Testis (tissue), 3 donors: ENCODE measurements around the gene SPINK1. TPM values are rescaled to one million over a fixed set of nuclear protein-coding genes. Genes with fewer than 3 reads are reported as not detected.
"Not testable (repeated sequence)": the region's sequence is repeated elsewhere in the genome, so short reads cannot be mapped to it uniquely, and the experiment has no call there.

Experiments used
- DNase-seq: peaks from one replicate; pipeline ENCODE4 v3.0.0-alpha.2; 2019
- H3K27ac ChIP-seq, 2 donors: fragments of 200-600 bp; sonication (generic); one replicate each; pipeline ENCODE4 v1.5.1; 2019
- H3K27me3 ChIP-seq: fragments of 200-600 bp; sonication (generic); one replicate; pipeline ENCODE4 v1.5.1; 2019
- H3K36me3 ChIP-seq: fragments of 200-600 bp; sonication (generic); one replicate; pipeline ENCODE4 v1.5.1; 2017; ENCODE audit warnings: low read depth; ENCODE audit errors: missing control alignments
- H3K4me1 ChIP-seq: fragments of 200-600 bp; sonication (generic); one replicate; pipeline ENCODE4 v1.5.1; 2019
- H3K4me3 ChIP-seq, 2 donors: fragments of 200-600 bp; sonication (generic); one replicate each; pipeline ENCODE4 v1.5.1; 2017 to 2019
- H3K9me3 ChIP-seq: fragments of 200-600 bp; sonication (generic); one replicate; pipeline ENCODE4 v1.5.1; 2017
- CTCF ChIP-seq, 3 experiments: fragments of 450-650 bp in 2 of 3; fragments of 200-600 bp in 1 of 3; sonication (generic) in 1 of 3; IDR thresholded peaks; one replicate each; pipeline ENCODE4 v1.5.1; 2016 to 2019; ENCODE audit warnings: antibody characterized with exemption in 3 of 3, mild to moderate bottlenecking in 2 of 3, moderate library complexity in 1 of 3
- POLR2A ChIP-seq: fragments of 450-650 bp; IDR thresholded peaks from one replicate; pipeline ENCODE4 v1.6.1; 2017; ENCODE audit warnings: antibody characterized with exemption, mild to moderate bottlenecking, moderate library complexity
- WGBS, 2 donors: methylation state at CpG; one replicate each; pipeline ENCODE4 v1.1.5; 2018; 5-methylcytosine and 5-hydroxymethylcytosine counted together
- intact Hi-C: fragments of 100-400 bp; cut with DNase I; formaldehyde crosslinking; loops from one replicate; pipeline ENCODE4 v1.15.1; 2023; ENCODE audit warnings: low total_unique reads
- polyA plus RNA-seq: library from polyadenylated mRNA; stranded (reverse); fragments of 350-450 nt; fragmentation: Illumina TruSeq; extraction: RNeasy Lipid Tissue Mini Kit (QIAGEN cat#74804); gene quantifications from one replicate; pipeline ENCODE4 v1.2.3, GENCODE V29; 2014; ENCODE audit warnings: low read depth, low replicate concordance; ENCODE audit not compliant: insufficient read depth
- total RNA-seq, 2 donors: library from RNA; depleted of rRNA; stranded (reverse); fragments of >200 nt; gene quantifications; one replicate each; pipeline ENCODE4 v1.2.3, GENCODE V29; 2016

Gene SPINK1
- total and polyA plus RNA-seq, 3 donors from 2014 or later: not detected

GRCh38 chr5:147876626-147877025 lies 45.2 kb upstream of the SPINK1 start:
- 87 to 89% methylated on average over 2 of the region's 2 CpGs for WGBS, 2 donors
- H3K4me1 ChIP-seq: no peaks in the 10 kb centered on the region
- no peak overlapping the region for H3K27ac ChIP-seq
- intact Hi-C loops: no loop called here
- DNase-seq: no peak
- H3K4me3 ChIP-seq: no peak overlapping the region
- no peaks in the 10 kb centered on the region for H3K27me3 ChIP-seq
- no peaks in the 10 kb centered on the region for H3K36me3 ChIP-seq
- TF ChIP-seq POLR2A (no peak), CTCF (IDR thresholded peaks at IDR 0.05) (no peak)
- no peaks in the 10 kb centered on the region for H3K9me3 ChIP-seq

GRCh38 chr5:147876141-147876540 lies 44.7 kb upstream of the SPINK1 start:
- Histone ChIP-seq H3K4me3 (no peak overlapping the region), H3K9me3 (no peaks in the 10 kb centered on the region), H3K27me3 (no peaks in the 10 kb centered on the region), H3K27ac (no peak overlapping the region), H3K36me3 (no peaks in the 10 kb centered on the region), H3K4me1 (no peaks in the 10 kb centered on the region)
- no peak for TF ChIP-seq CTCF (IDR thresholded peaks at IDR 0.05)
- no peak for TF ChIP-seq POLR2A
- intact Hi-C loops: no loop called here
- no peak for DNase-seq

- no peak overlapping the region for H3K27ac ChIP-seq
- DNase-seq: no peak
- intact Hi-C loops: no loop called here
- no peaks in the 10 kb centered on the region for H3K4me1 ChIP-seq
- H3K4me3 ChIP-seq: no peak overlapping the region
- TF ChIP-seq POLR2A (no peak), CTCF (IDR thresholded peaks at IDR 0.05) (no peak)
- H3K9me3 ChIP-seq: no peaks in the 10 kb centered on the region
- H3K36me3 ChIP-seq: no peaks in the 10 kb centered on the region
- WGBS, 2 donors: 43 to 56% methylated on average over 3 of the region's 3 CpGs
- H3K27me3 ChIP-seq: no peaks in the 10 kb centered on the region
Measured at GRCh38 chr5:147874910-147875367, 43.5 kb upstream of the SPINK1 start.

GRCh38 chr5:147874118-147874875 lies 42.8 kb upstream of the SPINK1 start:
- H3K9me3 ChIP-seq, H3K36me3 ChIP-seq, intact Hi-C loops, H3K27me3 ChIP-seq, DNase-seq, H3K4me3 ChIP-seq, H3K27ac ChIP-seq, H3K4me1 ChIP-seq: not testable (repeated sequence)
- WGBS, 2 donors: 66 to 80% methylated on average over 6 to 8 of the region's 8 CpGs

- H3K9me3 ChIP-seq, H3K27me3 ChIP-seq, H3K27ac ChIP-seq, H3K4me1 ChIP-seq, intact Hi-C loops, H3K4me3 ChIP-seq, H3K36me3 ChIP-seq, DNase-seq: not testable (repeated sequence)
- 75 to 80% methylated on average over 16 of the region's 16 CpGs for WGBS, 2 donors
Measured at GRCh38 chr5:147872744-147873435, 41.4 kb upstream of the SPINK1 start.

- H3K27me3 ChIP-seq, intact Hi-C loops, H3K27ac ChIP-seq, H3K4me1 ChIP-seq, H3K9me3 ChIP-seq, H3K36me3 ChIP-seq, H3K4me3 ChIP-seq, DNase-seq: not testable (repeated sequence)
- WGBS, 2 donors: 93 to 94% methylated on average over 12 to 18 of the region's 18 CpGs
Measured at GRCh38 chr5:147871980-147872549, 40.6 kb upstream of the SPINK1 start.

GRCh38 chr5:147869892-147870291 lies 38.4 kb upstream of the SPINK1 start:
- intact Hi-C loops, H3K4me3 ChIP-seq, H3K36me3 ChIP-seq, DNase-seq, H3K27ac ChIP-seq, H3K4me1 ChIP-seq, H3K27me3 ChIP-seq, H3K9me3 ChIP-seq: not testable (repeated sequence)
- 64 to 69% methylated on average over 6 of the region's 6 CpGs for WGBS, 2 donors
